ENCODE data around the gene CHST15. TPM values are rescaled to one million over a fixed set of nuclear protein-coding genes. Genes with fewer than 3 reads are reported as not detected.

Gene CHST15
- total RNA-seq, 1 donor from 2014 or later: 105 TPM

- DNase-seq (ENCODE audit: low read depth in 2 of 2): no peak
These were observed 9.5 kb downstream of the CHST15 start for GRCh38 chr10:124083740-124084397.

GRCh38 chr10:124083047-124083739 lies 10.2 kb downstream of the CHST15 start:
- no peak for DNase-seq (ENCODE audit: low read depth in 2 of 2)

- DNase-seq (ENCODE audit: low read depth in 2 of 2): no peak
These were observed 10.8 kb downstream of the CHST15 start for GRCh38 chr10:124082555-124082954.

GRCh38 chr10:124081547-124082140 lies 11.8 kb downstream of the CHST15 start:
- DNase-seq (ENCODE audit: low read depth in 2 of 2): no peak

GRCh38 chr10:124079864-124080263 lies 13.5 kb downstream of the CHST15 start:
- DNase-seq (ENCODE audit: low read depth in 2 of 2): no peak

GRCh38 chr10:124078714-124079113 lies 14.7 kb downstream of the CHST15 start:
- DNase-seq (ENCODE audit: low read depth in 2 of 2): no peak

GRCh38 chr10:124078028-124078427 lies 15.4 kb downstream of the CHST15 start:
- DNase-seq (ENCODE audit: low read depth in 2 of 2): no peak

- DNase-seq (ENCODE audit: low read depth in 2 of 2): no peak
These were observed 16.0 kb downstream of the CHST15 start for GRCh38 chr10:124077208-124077993.

- DNase-seq (ENCODE audit: low read depth in 2 of 2): peak in 1 of 2 donors; percentile 46
These were observed 17.2 kb downstream of the CHST15 start for GRCh38 chr10:124076148-124076733.

GRCh38 chr10:124075231-124075955 lies 18.0 kb downstream of the CHST15 start:
- DNase-seq (ENCODE audit: low read depth in 2 of 2): no peak

GRCh38 chr10:124074501-124075109 lies 18.8 kb downstream of the CHST15 start:
- no peak for DNase-seq (ENCODE audit: low read depth in 2 of 2)

GRCh38 chr10:124073978-124074377 lies 19.4 kb downstream of the CHST15 start:
- no peak for DNase-seq (ENCODE audit: low read depth in 2 of 2)

GRCh38 chr10:124072541-124072940 lies 20.9 kb downstream of the CHST15 start:
- DNase-seq (ENCODE audit: low read depth in 2 of 2): no peak

GRCh38 chr10:124072106-124072505 lies 21.3 kb downstream of the CHST15 start:
- DNase-seq (ENCODE audit: low read depth in 2 of 2): no peak

GRCh38 chr10:124071141-124071540 lies 22.3 kb downstream of the CHST15 start:
- DNase-seq (ENCODE audit: low read depth in 2 of 2): no peak

- DNase-seq (ENCODE audit: low read depth in 2 of 2): no peak
These were observed 22.7 kb downstream of the CHST15 start for GRCh38 chr10:124070666-124071065.

- no peak for DNase-seq (ENCODE audit: low read depth in 2 of 2)
These were observed 23.8 kb downstream of the CHST15 start for GRCh38 chr10:124069341-124070264.

- no peak for DNase-seq (ENCODE audit: low read depth in 2 of 2)
These were observed 24.5 kb downstream of the CHST15 start for GRCh38 chr10:124068929-124069328.

- DNase-seq (ENCODE audit: low read depth in 2 of 2): no peak
These were observed 25.5 kb downstream of the CHST15 start for GRCh38 chr10:124067825-124068400.
